ENCODE results near the gene OAS1. TPM values are rescaled to one million over a fixed set of nuclear protein-coding genes. Genes with fewer than 3 reads are reported as not detected.

Gene OAS1
- total RNA-seq, 2 experiments from 2014 or later: 143 to 146 TPM

Other genes starting within 250 kb of the OAS1 start
- gene RPH3A, start 115.2 kb upstream of the OAS1 start, total RNA-seq: not detected
- 100 to 1,000 TPM; 199 to 202 TPM for gene OAS3, start 31.5 kb downstream of the OAS1 start, total RNA-seq
- gene OAS2, start 71.6 kb downstream of the OAS1 start, total RNA-seq: 100 to 1,000 TPM; 237 to 242 TPM
- not detected for gene DTX1, start 149.8 kb downstream of the OAS1 start, total RNA-seq
- under 1 TPM; 0.26 to 0.47 TPM for gene RASAL1, start 228.8 kb downstream of the OAS1 start, total RNA-seq
- gene CFAP73, start 242.8 kb downstream of the OAS1 start, total RNA-seq: under 1 TPM; 0.23 to 0.34 TPM